ENCODE results near the gene NEURL1.

GRCh38 chr10:103475437-103475836, 18.1 kb upstream of the NEURL1 start:
- TF ChIP-seq GATA2 (IDR thresholded peaks at IDR 0.05; ENCODE audit: low read depth, low read length): no peak
- TF ChIP-seq GATA3 (IDR thresholded peaks at IDR 0.05; ENCODE audit: low read depth, low read length): no peak

Measured in SH-SY5Y (cell line).